ENCODE measurements around the gene PNKP.
A peak's percentile ranks its signal among the peaks of the same experiment; 100 is the strongest.
"Not testable (repeated sequence)": the region's sequence is repeated elsewhere in the genome, so short reads cannot be mapped to it uniquely, and the experiment has no call there.

Gene PNKP

GRCh38 chr19:49824662-49825061 lies 42.7 kb downstream of the PNKP start:
- no peak for DNase-seq (ENCODE audit: low read depth)
- no peak for TF ChIP-seq CTCF (conservative IDR thresholded peaks at IDR 0.05; ENCODE audit: low read depth, low read length)
- H3K4me3 ChIP-seq (ENCODE audit: low read length), result no peak overlapping the region

GRCh38 chr19:49823472-49823871 lies 43.9 kb downstream of the PNKP start:
- no peak for TF ChIP-seq CTCF (conservative IDR thresholded peaks at IDR 0.05; ENCODE audit: low read depth, low read length)
- DNase-seq (ENCODE audit: low read depth), result no peak
- no peak overlapping the region for H3K4me3 ChIP-seq (ENCODE audit: low read length)

- no peak for DNase-seq (ENCODE audit: low read depth)
- H3K4me3 ChIP-seq (ENCODE audit: low read length), result no peak overlapping the region
- TF ChIP-seq CTCF (conservative IDR thresholded peaks at IDR 0.05; ENCODE audit: low read depth, low read length), result no peak
These were observed 47.3 kb downstream of the PNKP start for GRCh38 chr19:49820125-49820524.

GRCh38 chr19:49819452-49820115 lies 47.8 kb downstream of the PNKP start:
- H3K4me3 ChIP-seq (ENCODE audit: low read length), result peak overlapping the region; percentile 96
- DNase-seq (ENCODE audit: low read depth), result not testable (repeated sequence)

- TF ChIP-seq CTCF (conservative IDR thresholded peaks at IDR 0.05; ENCODE audit: low read depth, low read length), result no peak
- DNase-seq (ENCODE audit: low read depth), result no peak
- H3K4me3 ChIP-seq (ENCODE audit: low read length), result peak overlapping the region; percentile 96
These were observed 48.6 kb downstream of the PNKP start for GRCh38 chr19:49818649-49819370.

GRCh38 chr19:49817964-49818648 lies 49.3 kb downstream of the PNKP start, which contains the start of gene MED25:
Gene MED25 (plus strand): TSS chr19:49818289. CDS start chr19:49818342, 53 bp downstream.
- peak within 1 kb of the TSS; percentile 96 for H3K4me3 ChIP-seq (ENCODE audit: low read length)
- TF ChIP-seq CTCF (conservative IDR thresholded peaks at IDR 0.05; ENCODE audit: low read depth, low read length), result no peak
- peak; percentile 50 for DNase-seq (ENCODE audit: low read depth)

GRCh38 chr19:49816590-49816989 lies 50.8 kb downstream of the PNKP start:
- no peak for DNase-seq (ENCODE audit: low read depth)
- H3K4me3 ChIP-seq (ENCODE audit: low read length), result peak overlapping the region; percentile 19
- no peak for TF ChIP-seq CTCF (conservative IDR thresholded peaks at IDR 0.05; ENCODE audit: low read depth, low read length)
